Uterus (tissue), 4 donors: ENCODE measurements around the gene SUGCT. TPM values are rescaled to one million over a fixed set of nuclear protein-coding genes. Genes with fewer than 3 reads are reported as not detected.

Experiments used
- DNase-seq, 2 donors: peaks; one replicate each; pipeline ENCODE4 v3.0.0-alpha.2; 2019 to 2020
- H3K27ac ChIP-seq, 2 donors: fragments of 200-600 bp; sonication (generic); 1 replicate in 1 of 2; 2 replicates in 1 of 2; pipeline ENCODE4 v1.5.1; 2016 to 2018
- H3K27me3 ChIP-seq, 2 donors: fragments of 200-600 bp; sonication (generic); one replicate each; pipeline ENCODE4 v1.5.1; 2018 to 2019; ENCODE audit warnings: control low read depth in 1 of 2
- H3K36me3 ChIP-seq, 2 donors: fragments of 200-600 bp; sonication (generic); one replicate each; pipeline ENCODE4 v1.5.1; 2019; ENCODE audit warnings: control low read depth in 1 of 2
- H3K4me1 ChIP-seq, 2 donors: fragments of 200-600 bp; sonication (generic); one replicate each; pipeline ENCODE4 v1.5.1; 2018 to 2019; ENCODE audit warnings: control low read depth in 1 of 2
- H3K4me3 ChIP-seq, 2 donors: fragments of 200-600 bp; sonication (generic); 1 replicate in 1 of 2; 2 replicates in 1 of 2; pipeline ENCODE4 v1.5.1; 2018 to 2019; ENCODE audit warnings: mild to moderate bottlenecking in 1 of 2
- H3K9me3 ChIP-seq, 2 donors: fragments of 200-600 bp; sonication (generic); one replicate each; pipeline ENCODE4 v1.5.1; 2019; ENCODE audit warnings: control low read depth in 1 of 2
- POLR2A ChIP-seq, 2 donors: fragments of 450-650 bp; IDR thresholded peaks; one replicate each; pipeline ENCODE4 v1.6.1; 2016; ENCODE audit warnings: antibody characterized with exemption in 2 of 2, mild to moderate bottlenecking in 1 of 2, moderate library complexity in 1 of 2
- intact Hi-C: fragments of 100-400 bp; cut with DNase I; formaldehyde crosslinking; loops from one replicate; pipeline ENCODE4 v1.15.1; 2023; ENCODE audit warnings: low total_unique reads
- total RNA-seq, 4 donors: library from RNA; depleted of rRNA in 3 of 4; stranded (reverse); fragments of >200 nt in 3 of 4; gene quantifications; one replicate each; pipeline versions ENCODE4 v1.1.0 to v1.2.4, GENCODE V29; 2014 to 2023
- TF ChIP-seq, protein P1 (sequence below), 4 experiments: fragments of 200-600 bp in 2 of 4; fragments of 450-650 bp in 2 of 4; sonication (generic) in 2 of 4; IDR thresholded peaks; one replicate each; pipeline ENCODE4 v1.5.1; 2016 to 2019; ENCODE audit warnings: antibody characterized with exemption in 4 of 4, mild to moderate bottlenecking in 2 of 4, moderate library complexity in 1 of 4
- donor health status: DM: yes; HTN: yes; CAD: no.

The SUGCT gene
- total RNA-seq, 4 donors from 2014 or later: 2.0 to 9.6 (median 6.3) TPM; not detected in 1

DNA sequence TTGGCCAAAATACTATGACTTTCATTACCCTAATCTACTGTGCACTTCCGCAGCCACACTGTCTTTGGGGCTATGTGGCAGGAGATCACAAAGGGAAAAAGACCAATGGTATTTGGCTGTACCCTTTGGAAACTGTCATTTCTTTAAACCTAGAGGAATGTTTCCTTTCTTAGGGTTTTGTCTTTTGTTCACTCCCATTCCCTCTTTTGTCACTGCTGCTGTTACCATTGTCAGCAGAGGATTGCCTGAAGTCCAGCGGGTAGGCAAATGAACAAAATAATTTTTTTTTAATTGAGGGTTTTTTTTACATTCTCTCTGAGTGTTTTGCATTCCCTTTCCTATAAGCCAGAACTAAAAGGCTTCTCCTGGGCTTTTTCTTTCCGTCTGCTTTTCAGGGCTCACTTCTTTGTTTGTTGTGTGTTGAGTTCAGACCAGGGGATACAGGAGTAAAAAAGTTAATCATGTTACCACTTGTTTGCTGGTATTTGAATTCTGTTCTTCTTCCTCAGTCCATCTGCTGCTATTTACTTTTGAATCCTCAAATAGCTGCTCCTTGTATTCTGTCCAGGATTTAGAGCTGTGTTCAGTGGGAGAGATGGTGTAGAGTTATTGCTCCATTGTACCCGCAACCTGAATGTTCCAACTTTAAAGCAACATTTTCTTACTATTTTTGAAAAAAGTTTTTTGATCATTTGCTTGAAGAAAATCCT, 374.6 kb downstream of the SUGCT start:
- Histone ChIP-seq H3K36me3 (no peaks in the 10 kb centered on the region), H3K9me3 (no peaks in the 10 kb centered on the region), H3K4me1 (no peaks in the 10 kb centered on the region), H3K4me3 (no peak overlapping the region), H3K27ac (no peak overlapping the region), H3K27me3 (no peaks in the 10 kb centered on the region)
- no peak for DNase-seq
- TF ChIP-seq, protein P1, sequence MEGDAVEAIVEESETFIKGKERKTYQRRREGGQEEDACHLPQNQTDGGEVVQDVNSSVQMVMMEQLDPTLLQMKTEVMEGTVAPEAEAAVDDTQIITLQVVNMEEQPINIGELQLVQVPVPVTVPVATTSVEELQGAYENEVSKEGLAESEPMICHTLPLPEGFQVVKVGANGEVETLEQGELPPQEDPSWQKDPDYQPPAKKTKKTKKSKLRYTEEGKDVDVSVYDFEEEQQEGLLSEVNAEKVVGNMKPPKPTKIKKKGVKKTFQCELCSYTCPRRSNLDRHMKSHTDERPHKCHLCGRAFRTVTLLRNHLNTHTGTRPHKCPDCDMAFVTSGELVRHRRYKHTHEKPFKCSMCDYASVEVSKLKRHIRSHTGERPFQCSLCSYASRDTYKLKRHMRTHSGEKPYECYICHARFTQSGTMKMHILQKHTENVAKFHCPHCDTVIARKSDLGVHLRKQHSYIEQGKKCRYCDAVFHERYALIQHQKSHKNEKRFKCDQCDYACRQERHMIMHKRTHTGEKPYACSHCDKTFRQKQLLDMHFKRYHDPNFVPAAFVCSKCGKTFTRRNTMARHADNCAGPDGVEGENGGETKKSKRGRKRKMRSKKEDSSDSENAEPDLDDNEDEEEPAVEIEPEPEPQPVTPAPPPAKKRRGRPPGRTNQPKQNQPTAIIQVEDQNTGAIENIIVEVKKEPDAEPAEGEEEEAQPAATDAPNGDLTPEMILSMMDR (IDR thresholded peaks at IDR 0.05): no peak
- TF ChIP-seq POLR2A (IDR thresholded peaks at IDR 0.05): no peak
- intact Hi-C loops: no loop called here

DNA sequence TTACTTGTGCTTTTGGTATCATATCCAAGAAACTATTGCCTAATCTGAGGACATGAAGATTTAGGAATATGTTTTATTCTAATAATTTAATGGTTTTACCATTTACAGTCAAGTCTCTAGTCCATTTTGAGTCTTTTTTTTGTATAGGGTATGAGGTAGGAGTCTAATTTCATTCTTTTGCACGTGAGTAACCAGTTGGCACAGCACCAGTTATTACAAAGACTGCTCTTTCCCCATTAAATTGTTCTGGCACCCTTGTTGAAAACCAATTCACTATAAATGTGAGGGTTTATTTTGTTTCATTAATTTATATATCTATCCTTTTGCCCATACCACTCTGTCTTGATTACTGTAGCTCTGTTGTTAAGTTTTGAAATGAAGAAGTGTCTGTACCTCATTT, 381.6 kb downstream of the SUGCT start:
- no peaks in the 10 kb centered on the region for H3K36me3 ChIP-seq
- intact Hi-C loops: no loop called here

DNA sequence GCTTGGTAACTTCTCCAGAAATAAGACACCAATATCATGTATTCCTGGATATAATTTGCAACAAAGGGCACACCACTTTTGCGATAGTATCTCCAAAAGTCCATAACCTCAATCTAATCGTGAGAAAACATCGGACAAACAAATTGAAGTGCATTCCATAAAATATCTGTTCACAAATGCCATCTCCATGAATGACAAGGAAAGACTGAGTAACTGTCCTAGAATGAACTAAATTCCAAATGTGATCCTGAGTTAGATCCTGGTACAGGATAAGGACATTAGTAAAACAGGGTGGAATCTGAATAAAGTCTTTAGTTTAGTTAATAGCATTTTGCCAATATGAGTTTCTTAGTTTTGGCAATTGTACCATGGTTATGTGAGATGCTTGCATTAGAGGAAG, 384.2 kb downstream of the SUGCT start:
- Histone ChIP-seq H3K27ac (no peak overlapping the region), H3K4me3 (no peak overlapping the region), H3K36me3 (no peaks in the 10 kb centered on the region), H3K27me3 (no peaks in the 10 kb centered on the region), H3K9me3 (no peaks in the 10 kb centered on the region), H3K4me1 (no peaks in the 10 kb centered on the region)
- intact Hi-C loops: no loop called here
- no peak for TF ChIP-seq POLR2A (IDR thresholded peaks at IDR 0.05)
- TF ChIP-seq, protein P1 (IDR thresholded peaks at IDR 0.05): no peak
- no peak for DNase-seq

More for the DNA sequence above, 381.6 kb downstream of the SUGCT start:
- H3K9me3 ChIP-seq: no peaks in the 10 kb centered on the region
- H3K4me3 ChIP-seq: no peak overlapping the region
- no peaks in the 10 kb centered on the region for H3K27me3 ChIP-seq
- TF ChIP-seq, protein P1 (IDR thresholded peaks at IDR 0.05): no peak
- TF ChIP-seq POLR2A (IDR thresholded peaks at IDR 0.05): no peak
- no peaks in the 10 kb centered on the region for H3K4me1 ChIP-seq
- no peak for DNase-seq
- H3K27ac ChIP-seq: no peak overlapping the region

DNA sequence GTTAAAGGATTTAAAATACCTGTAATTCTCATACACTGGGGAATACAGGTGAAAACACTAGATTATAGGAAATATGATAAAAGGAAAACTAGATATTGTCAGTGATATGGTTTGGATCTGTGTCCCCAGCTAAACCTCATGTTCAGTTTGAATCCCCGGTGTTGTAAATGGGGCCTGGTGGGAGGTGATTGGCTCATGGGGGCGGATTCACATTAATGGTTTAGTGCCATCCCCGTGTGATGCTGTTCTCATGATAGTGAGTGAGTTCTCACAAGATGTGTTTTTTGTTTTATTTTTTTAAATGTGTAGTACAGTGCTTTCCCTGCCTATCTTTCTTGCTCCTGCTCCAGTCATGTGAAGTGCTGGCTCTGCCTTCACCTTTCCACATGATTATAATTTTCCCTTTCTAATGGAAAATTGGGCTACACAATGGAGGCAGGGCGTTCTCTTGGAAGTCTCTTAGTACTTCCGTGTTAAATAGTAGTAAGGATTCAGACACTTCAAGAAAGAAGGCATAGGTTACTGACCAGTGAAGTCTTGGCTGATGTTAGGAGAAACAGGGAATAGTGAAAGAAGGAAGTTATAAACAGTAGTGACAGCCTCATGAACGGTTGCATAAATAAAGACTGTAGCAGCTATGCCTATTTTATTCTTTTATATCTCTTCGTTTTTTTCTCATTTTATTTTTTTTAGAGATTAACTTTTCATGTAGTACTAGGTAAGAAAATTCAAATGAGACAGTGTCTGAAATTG, 386.4 kb downstream of the SUGCT start:
- Histone ChIP-seq H3K4me1 (no peaks in the 10 kb centered on the region), H3K4me3 (no peak overlapping the region), H3K27me3 (no peaks in the 10 kb centered on the region), H3K36me3 (no peaks in the 10 kb centered on the region), H3K9me3 (no peaks in the 10 kb centered on the region), H3K27ac (no peak overlapping the region)
- TF ChIP-seq, protein P1 (IDR thresholded peaks at IDR 0.05): no peak
- no peak for TF ChIP-seq POLR2A (IDR thresholded peaks at IDR 0.05)
- intact Hi-C loops: no loop called here
- no peak for DNase-seq

DNA sequence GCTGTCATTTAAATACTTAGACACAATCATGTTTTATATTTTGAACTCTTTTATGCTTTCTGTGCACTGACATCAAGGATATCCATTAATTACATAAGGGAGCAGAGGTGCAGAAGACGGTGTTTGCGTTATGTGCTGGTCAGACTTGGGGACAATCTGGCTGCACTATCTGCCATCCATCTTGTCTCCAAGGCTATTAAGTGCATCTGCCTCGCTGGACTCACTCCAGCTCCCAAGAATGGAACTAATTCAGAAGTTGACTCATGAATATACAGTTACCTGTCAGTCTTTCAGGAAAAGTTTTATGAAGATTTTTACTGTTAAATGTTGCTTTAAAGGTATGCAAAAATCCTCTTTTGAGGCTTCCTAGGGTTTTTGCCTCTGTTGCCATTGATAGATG, 391.0 kb downstream of the SUGCT start:
- intact Hi-C loops: no loop called here
- DNase-seq: no peak
- Histone ChIP-seq H3K36me3 (no peaks in the 10 kb centered on the region), H3K27me3 (no peaks in the 10 kb centered on the region), H3K4me3 (no peak overlapping the region), H3K4me1 (no peaks in the 10 kb centered on the region), H3K27ac (no peak overlapping the region), H3K9me3 (no peaks in the 10 kb centered on the region)
- TF ChIP-seq, protein P1 (IDR thresholded peaks at IDR 0.05): no peak
- TF ChIP-seq POLR2A (IDR thresholded peaks at IDR 0.05): no peak
